WERI-Rb-1 (cell line): Measurements from ENCODE around the gene RNF121.

Experiments
- DNase-seq: peaks from one replicate; pipeline ENCODE4 v3.0.0-alpha.2; 2020
- H3K27ac ChIP-seq: fragments of 250-450 bp; sonication (Bioruptor Pico); 2 replicates; pipeline ENCODE4 v1.5.1; 2020; ENCODE audit warnings: mild to moderate bottlenecking, moderate library complexity
- H3K27me3 ChIP-seq: fragments of 250-450 bp; sonication (Bioruptor Pico); 2 replicates; pipeline ENCODE4 v1.5.1; 2021; ENCODE audit warnings: mild to moderate bottlenecking, low read depth, moderate library complexity; ENCODE audit not compliant: insufficient read depth, severe bottlenecking
- H3K36me3 ChIP-seq: fragments of 250-450 bp; sonication (Bioruptor Pico); 2 replicates; pipeline ENCODE4 v1.5.1; 2020; ENCODE audit warnings: mild to moderate bottlenecking, moderate library complexity
- H3K4me3 ChIP-seq: 2 replicates; pipeline ENCODE4 v1.5.1; 2011; ENCODE audit warnings: low read depth, mild to moderate bottlenecking, control low read depth, low read length
- H3K9me3 ChIP-seq: fragments of 250-450 bp; sonication (Bioruptor Pico); 2 replicates; pipeline ENCODE4 v1.5.1; 2021; ENCODE audit warnings: mild to moderate bottlenecking, moderate library complexity; ENCODE audit not compliant: severe bottlenecking
- TF ChIP-seq, protein P1 (sequence below): IDR thresholded peaks from 2 replicates; pipeline ENCODE4 v1.5.1; 2011; ENCODE audit warnings: low read depth, mild to moderate bottlenecking, control low read depth, inconsistent platforms, low read length

The RNF121 gene

DNA sequence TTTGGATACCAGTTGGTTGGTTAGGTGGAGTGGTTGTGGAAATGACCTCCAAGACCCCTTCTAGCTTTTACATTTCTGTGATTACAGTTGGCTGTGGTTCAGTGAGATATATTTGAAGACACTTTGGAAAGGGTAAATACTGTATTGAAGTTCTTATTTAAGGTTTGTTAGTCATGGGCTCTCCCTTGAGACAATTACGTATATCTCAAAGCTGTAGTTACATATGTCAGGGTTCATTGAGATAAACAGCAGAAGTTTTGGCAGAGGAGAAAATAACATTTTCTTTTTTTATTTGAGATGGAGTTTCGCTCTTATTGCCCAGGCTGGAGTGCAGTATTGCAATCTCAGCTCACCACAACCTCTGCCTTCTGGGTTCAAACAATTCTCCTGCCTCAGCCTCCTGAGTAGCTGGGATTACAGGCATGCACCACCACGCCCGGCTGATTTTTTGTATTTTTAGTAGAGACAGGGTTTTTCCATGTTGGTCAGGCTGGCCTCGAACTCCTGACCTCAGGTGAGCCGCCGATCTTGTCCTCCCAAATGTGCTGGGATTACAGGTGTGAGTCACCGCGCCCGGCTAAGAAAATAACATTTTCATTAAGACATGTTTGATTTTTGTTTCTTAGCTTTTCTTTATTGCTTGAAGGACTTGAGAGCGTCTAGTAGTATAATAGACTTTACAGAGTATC lies 1.9 kb downstream of the RNF121 start:
- no peak overlapping the region for H3K4me3 ChIP-seq
- DNase-seq = no peak
- H3K9me3 ChIP-seq = no peaks in the 10 kb centered on the region
- no peaks in the 10 kb centered on the region for H3K27me3 ChIP-seq
- peaks cover 19% of the 10 kb centered on the region for H3K36me3 ChIP-seq
- no peak overlapping the region for H3K27ac ChIP-seq
- TF ChIP-seq, protein P1, sequence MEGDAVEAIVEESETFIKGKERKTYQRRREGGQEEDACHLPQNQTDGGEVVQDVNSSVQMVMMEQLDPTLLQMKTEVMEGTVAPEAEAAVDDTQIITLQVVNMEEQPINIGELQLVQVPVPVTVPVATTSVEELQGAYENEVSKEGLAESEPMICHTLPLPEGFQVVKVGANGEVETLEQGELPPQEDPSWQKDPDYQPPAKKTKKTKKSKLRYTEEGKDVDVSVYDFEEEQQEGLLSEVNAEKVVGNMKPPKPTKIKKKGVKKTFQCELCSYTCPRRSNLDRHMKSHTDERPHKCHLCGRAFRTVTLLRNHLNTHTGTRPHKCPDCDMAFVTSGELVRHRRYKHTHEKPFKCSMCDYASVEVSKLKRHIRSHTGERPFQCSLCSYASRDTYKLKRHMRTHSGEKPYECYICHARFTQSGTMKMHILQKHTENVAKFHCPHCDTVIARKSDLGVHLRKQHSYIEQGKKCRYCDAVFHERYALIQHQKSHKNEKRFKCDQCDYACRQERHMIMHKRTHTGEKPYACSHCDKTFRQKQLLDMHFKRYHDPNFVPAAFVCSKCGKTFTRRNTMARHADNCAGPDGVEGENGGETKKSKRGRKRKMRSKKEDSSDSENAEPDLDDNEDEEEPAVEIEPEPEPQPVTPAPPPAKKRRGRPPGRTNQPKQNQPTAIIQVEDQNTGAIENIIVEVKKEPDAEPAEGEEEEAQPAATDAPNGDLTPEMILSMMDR = no peak

DNA sequence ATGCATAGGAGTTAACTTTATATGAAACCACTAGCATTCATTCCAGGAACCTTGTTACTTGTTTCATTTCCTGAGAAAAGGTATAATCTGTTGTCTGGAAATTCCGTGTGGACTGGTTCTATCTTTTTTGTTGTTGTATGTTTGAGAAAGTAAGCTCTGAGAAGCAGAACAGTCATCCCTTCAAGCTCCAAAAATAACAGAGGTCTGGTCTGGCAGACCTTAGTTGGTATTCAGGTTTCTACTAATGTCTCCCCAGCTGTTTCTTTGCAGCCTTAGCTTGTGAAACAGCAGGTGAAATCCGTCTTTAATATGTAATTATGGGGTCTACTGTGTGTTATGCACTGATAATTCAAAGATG lies 2.4 kb downstream of the RNF121 start:
- H3K27me3 ChIP-seq = no peaks in the 10 kb centered on the region
- DNase-seq = no peak
- no peak overlapping the region for H3K4me3 ChIP-seq
- H3K27ac ChIP-seq = no peak overlapping the region
- TF ChIP-seq, protein P1 = no peak
- no peaks in the 10 kb centered on the region for H3K9me3 ChIP-seq
- H3K36me3 ChIP-seq = peaks cover 17% of the 10 kb centered on the region

DNA sequence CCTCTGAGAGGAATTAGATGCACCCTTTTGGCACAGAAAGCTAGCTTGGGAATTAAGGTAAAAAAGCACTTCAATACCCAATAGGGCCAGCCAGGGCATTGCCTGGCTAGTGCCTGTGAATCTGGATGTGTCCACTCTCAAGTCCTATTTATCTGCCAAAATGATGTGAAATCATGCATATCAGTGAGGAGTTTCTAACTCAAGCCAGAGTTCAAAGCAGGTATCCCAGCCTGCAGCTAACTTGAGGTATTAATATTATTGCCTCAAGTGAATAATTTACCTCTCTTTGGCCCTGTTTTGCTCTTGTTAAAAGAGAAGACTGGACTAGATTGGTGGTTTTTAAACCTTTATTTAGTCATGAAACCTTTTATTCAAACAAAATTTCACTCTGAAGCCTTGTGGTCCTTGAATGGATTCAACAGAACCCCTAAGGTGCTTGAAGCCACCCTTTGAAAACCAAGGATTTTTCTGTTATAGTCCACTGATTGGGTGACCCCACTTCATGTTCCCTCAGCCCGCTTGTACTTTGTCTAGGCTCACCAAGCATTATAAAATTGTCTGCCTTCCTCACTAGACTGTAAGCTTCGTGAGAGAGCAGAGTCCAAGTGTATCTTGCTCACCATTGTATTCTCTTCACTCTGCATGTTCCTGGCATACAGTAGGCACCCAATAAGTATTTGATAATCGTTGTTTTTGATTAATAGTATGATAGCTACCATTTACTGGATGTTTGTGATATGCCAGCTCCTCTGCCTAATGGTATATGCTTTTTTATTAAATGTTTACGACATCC lies 4.5 kb downstream of the RNF121 start:
- no peak overlapping the region for H3K4me3 ChIP-seq
- TF ChIP-seq, protein P1 = no peak
- no peak for DNase-seq
- no peak overlapping the region for H3K27ac ChIP-seq
- H3K9me3 ChIP-seq = no peaks in the 10 kb centered on the region
- peaks cover 13% of the 10 kb centered on the region for H3K36me3 ChIP-seq
- no peaks in the 10 kb centered on the region for H3K27me3 ChIP-seq

GRCh38 chr11:71934213-71934612 lies 5.4 kb downstream of the RNF121 start:
- H3K4me3 ChIP-seq = no peak overlapping the region
- no peaks in the 10 kb centered on the region for H3K9me3 ChIP-seq
- H3K27me3 ChIP-seq = no peaks in the 10 kb centered on the region
- TF ChIP-seq, protein P1 = no peak
- H3K27ac ChIP-seq = no peak overlapping the region
- H3K36me3 ChIP-seq = peaks cover 12% of the 10 kb centered on the region
- no peak for DNase-seq

DNA sequence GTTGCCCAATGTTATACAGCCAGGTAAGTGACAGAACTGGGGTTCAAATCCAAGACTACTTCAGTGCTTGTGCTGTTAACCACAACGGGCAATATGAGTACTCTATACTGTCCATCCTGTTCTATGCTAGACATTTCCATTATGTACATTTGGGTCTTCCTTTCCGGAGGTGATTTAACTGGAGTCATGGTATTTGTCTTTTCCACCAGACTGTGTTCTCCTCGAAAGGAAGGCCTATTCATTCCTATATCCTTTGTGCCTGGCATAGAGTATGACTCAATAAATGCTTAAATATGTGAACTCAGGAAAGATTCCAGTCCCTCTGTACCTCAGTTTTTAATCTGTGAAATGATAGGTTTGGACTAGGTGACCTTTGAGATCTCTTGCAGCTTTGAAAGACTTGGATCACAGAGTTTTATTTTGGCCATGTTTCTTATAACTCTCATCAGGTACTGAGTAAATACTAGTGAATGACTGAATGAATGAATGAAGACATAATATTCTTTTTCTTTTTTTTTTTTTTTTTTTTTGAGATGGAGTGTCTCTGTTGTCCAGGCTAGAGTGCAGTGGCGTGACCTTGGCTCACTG lies 6.6 kb downstream of the RNF121 start:
- no peaks in the 10 kb centered on the region for H3K27me3 ChIP-seq
- H3K9me3 ChIP-seq = no peaks in the 10 kb centered on the region
- H3K4me3 ChIP-seq = no peak overlapping the region
- H3K36me3 ChIP-seq = peaks cover 12% of the 10 kb centered on the region
- TF ChIP-seq, protein P1 = no peak
- H3K27ac ChIP-seq = no peak overlapping the region
- no peak for DNase-seq
